ENCODE measurements around the gene HCRTR1. TPM values are rescaled to one million over a fixed set of nuclear protein-coding genes. Genes with fewer than 3 reads are reported as not detected.

Gene HCRTR1
- polyA plus RNA-seq, 12 donors = 0.15 to 1.2 (median 0.23) TPM; not detected in 7

DNA sequence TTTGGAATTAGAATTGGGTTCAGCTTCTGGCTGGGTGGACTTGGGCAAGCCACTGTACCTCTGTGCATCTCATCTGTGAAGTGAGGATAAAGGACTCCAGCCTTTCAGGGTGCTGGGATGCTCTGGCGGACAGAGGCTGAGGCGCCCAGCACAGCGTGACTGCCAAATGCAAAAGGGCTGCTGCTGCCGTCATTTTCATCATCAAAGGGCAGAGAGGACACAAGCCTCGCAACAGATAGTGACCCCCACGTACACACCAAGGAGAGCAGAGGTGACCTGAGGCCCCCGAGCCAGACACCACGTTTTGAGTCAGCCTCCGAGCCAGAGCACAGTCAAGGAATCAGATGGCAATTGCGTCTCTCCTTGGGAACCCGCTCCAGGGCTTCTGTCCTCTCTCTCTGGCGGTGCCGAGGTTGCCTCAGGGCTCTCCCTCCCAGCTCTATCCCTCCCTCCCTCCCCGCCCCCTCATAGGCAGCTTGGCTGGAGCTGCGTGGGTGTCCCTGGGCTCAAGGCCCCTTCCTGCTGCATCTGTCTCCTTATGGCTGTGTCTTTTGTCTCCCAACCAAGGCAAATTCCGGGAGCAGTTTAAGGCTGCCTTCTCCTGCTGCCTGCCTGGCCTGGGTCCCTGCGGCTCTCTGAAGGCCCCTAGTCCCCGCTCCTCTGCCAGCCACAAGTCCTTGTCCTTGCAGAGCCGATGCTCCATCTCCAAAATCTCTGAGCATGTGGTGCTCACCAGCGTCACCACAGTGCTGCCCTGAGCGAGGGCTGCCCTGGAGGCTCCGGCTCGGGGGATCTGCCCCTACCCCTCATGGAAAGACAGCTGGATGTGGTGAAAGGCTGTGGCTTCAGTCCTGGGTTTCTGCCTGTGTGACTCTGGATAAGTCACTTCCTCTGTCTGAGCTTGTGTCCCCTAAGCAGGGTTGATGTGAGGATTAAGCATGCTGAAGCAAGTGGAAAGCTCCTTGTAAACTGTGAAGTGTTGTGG lies 9.0 kb downstream of the HCRTR1 start:
- no peak for DNase-seq

DNA sequence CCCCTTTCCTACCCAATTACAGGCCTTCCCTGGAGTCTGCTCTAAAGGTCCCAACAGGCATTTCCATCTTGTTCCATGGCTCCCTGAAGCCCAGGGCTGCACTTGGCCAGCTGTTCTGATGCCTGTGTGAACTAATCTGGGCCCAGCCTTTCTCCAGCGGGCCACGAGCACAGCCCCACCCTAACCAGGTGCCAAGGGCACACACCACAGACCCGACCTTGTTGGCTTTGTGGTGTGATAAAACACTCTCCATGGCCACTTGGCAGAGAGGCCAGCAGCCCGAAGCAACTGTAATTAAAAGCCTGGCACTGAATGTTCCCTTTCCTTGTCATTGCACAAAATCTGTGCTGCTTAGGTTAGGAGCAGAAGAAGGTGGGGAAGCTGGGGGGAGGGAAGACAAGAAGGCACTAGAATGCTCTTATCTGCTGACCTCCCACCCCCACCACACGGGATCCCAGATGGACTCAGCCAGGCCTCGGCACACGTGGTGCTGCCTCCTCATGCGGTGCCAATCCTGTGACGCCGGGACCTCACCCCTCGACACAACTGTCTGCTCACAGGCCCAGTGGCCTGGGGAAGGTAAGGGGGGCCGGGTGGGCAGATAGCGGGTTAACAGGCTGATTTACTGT lies 9.9 kb downstream of the HCRTR1 start:
- DNase-seq = no peak

DNA sequence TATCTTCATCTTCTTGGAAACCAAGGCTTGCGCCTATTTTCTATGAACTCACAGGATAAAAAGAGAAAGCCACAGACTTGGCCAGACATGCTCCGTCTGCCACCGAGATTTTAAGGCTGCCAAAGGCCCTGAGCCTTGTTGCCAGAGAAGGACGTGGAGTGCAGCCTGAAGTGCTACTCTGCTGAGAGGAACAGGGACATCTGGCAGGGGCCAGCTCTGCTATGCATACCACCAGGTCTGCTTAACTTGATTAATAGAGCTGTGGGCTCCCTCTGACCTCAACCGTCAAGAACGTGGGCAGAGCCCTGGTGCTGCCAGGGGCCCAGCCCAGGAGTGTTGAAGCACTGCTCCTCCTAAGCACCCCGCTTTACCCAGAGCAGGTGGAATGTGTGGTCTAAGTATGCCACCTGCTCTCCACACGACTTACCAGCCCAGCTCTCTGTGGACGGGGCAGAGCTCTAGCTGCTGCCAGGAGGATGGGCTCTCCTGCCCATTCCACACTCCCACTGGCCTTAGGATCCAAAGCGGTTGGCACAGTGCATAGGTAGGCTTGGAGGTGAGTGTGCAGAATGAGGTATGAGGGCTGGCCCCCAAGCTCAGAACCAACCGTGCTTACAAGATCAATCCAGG lies 10.6 kb downstream of the HCRTR1 start:
- DNase-seq = no peak

DNA sequence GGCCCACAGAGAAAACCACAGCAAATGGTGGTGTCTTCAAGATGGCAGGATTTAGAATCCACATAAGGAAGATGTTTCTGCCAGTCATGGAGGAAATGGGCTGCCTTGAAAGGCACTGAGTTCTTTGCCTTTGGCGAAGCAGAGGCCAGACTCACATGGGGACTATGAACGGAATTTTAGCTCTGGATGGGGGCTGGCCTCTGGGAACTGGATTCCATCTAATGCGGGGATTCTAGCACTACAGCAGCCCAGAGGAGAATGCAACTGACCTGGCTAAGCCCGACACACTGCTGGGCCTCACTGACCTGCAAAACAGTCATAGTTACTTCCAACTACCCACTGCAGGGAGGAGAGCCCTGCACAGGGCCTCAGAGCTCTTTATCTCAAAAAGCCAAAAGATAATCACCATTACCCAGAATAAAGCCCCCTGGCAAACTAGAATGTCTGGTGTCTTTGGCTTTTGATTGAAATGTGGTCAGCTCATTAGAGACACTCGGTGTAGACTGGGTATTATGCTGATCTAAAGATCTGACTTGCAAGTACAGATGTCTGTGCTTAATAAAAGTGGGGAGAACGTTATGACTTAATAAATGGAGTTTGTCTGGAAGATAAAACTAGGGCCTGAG lies 11.6 kb downstream of the HCRTR1 start:
- DNase-seq = no peak

DNA sequence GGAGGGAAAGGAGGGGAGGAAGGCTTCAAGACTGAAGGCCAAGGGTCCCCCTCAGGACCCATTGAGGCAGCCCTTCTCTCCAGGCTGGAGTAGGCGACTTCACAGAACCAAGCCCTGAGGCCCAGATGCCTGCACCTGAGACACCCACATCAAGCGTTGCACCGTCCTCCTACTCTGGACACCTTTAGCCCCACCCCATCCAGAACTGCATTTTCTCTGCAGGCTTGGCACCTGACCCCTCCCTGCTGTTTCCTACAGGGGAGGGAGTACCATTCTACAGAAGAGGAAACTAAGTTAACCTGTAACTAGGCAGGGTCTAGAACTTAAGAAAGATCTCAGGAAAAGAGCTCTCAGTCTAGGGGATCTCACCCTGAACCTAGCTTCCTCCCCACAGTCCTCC lies 15.2 kb downstream of the HCRTR1 start:
- DNase-seq = no peak

DNA sequence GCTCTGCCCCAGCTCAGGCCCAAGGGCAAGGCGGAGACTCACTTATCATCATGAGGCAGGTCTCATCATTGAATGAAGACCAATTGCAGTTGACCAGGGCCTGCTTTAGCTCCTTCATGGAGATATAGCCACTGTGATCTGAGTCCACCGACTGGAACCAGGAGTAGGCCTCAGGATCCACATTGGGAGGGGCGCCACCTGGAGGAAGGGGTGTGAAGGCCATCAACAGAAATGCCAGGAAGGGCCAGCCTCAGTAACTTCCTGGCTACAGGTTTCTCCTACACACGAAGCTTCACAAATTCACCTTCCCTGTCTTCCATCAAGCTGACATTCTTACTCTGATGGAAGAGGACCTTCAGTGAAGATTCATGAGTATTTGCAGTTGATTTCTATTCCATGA lies 15.6 kb downstream of the HCRTR1 start:
- DNase-seq = no peak

DNA sequence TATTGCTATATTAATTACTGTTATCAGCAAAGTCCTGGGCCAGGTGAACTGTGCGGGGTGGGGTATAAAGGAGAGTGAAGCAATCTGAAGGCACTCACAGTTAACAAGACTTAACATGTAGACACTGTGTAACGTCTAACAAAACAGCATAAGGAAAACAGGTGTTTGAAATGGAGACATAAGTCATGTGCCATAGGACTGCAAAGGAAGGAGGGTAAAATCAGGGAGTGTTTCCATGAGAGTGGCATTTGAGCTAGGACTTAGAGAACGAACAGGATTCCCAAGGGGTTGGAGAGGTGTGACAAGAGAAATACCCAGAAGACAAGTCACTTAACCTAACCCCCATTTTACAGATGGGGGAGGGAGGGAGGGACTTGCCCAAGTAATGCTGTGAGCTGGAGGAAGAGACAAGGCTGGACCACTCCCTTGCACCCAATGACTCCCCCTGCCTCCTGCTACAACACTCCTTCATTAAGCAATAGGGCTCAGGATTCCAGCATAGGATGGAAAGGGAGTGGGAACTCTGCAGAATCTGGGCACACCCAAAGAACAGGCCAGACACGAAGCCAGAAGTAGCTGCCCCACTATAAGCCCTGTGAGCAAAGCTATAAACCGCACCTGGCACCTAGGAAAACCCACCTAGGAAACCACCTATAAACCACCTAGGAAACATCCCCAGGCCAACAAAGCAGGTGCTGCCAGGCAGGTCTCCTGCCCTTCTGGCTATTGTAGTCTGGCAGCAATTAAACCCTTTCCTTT lies 20.6 kb downstream of the HCRTR1 start:
- no peak for DNase-seq

DNA sequence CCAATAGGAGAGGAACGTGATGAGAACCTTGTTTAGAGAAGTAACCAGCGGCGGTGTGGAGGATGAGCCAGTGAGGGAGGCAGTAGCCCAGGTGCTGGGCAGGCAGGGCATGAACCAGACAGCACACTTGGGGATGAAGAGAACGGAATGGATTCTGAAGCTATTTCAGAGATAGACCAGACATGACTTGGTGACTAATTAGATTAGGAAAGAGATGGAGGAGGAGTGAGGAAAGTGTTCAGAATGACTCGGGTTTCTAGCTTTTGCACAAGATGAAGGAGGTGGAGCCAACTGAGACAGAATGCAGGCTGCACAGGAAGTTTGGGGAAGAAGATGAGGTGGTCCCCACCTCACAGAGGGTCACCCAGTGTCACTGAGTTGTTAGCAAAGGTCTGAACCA lies 22.1 kb downstream of the HCRTR1 start:
- no peak for DNase-seq

DNA sequence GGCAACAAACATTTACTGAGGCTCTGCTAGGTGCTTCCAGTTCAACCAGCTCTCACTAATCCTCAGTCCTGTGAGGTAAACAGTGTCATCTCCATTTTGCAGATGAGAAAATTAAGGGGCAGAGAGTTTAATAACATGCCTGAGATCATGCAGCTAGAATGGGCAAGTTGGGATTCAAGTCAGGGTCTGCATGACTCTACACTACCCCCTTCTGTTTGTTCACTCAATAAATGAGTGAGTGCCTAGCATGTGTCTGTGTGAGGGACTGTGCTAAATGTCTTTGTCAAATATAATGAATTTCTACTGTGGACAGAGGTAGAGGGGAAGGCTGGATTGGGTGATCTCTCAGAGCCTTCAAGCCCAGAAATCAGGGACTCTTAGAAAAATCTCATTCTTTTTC lies 22.7 kb downstream of the HCRTR1 start:
- no peak for DNase-seq

DNA sequence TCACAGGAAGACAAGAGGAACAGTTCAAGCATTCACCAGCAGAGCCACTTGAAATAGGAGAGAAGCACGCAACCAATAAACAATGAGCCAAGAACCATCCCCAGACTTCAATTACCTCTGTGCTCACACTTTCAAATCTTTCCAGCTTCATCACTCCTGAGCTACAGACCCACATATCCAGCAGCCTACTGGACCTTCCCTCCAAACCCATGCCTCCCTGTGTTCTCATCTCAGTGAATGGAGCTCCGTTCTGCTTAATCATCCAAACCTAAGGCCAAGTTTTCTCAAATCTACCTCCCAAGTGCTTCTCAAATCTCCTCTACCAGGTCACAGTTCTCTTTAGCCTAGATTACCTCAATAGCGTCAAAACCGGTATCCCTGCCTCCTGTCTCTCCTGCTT lies 23.5 kb downstream of the HCRTR1 start:
- DNase-seq = no peak

DNA sequence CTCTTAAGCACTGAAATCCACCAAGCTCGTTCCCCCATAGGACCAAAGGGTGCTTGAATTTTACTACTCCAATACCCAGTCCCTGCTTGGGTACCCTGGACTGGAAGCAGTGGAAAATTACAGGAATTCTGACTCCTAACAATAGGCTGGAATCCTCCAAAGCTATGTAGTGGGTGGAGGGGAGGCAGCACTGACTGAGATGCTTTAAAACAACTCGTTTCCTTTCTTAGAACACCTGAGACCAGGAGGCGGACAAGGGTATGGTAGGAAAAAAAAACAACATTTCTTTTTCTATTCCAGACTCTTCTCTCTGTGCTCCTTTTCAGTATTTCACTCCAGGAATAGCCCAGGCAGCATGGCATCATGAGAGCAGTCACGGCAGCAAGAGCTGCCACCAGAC lies 24.9 kb downstream of the HCRTR1 start:
- no peak for DNase-seq

DNA sequence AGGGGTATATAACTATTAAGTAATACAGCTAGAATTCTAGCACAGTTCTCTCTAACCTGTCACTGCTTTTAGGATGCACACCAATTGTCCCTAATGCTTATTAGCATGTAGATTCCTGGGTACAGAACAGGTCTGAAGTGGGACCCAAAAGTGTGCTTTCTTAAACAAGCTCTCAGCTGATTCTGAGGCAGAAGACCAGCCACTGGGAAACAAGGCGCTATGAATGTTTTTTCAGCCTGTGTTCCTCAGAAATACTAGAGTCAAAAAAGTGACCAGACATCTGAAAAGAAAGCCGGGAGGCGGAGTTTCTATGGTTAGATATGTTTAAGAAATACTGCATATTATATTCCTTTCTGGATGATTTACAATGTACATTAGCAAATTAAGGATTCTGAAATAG lies 25.4 kb downstream of the HCRTR1 start:
- DNase-seq = no peak

DNA sequence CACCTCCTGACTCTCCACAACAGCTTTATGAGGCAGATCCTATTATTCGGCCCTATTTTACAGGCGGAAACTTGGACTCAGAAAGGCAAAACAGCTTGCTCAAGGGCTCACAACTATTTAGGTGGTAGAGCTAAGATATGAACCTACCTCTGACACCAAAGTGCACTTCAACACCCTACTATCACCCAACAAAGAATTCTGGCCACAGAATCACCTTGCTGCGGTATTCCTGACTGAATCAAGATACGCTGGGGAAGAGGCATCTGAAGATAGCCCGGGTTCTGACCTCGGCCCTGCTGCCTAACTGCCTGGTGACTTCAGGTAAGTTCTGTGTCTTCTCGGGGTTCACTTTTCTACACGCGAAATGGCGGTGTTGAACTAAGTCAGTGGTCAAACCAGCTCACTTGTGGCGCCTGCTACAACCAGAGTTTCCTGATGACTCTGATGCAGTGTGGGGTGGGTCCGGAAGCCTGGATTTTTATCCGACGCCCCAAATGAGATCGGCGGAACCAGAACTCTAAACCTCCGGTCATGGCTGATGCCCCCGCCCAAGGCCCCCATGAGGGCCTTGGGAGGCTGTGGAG lies 26.6 kb downstream of the HCRTR1 start:
- DNase-seq = no peak

DNA sequence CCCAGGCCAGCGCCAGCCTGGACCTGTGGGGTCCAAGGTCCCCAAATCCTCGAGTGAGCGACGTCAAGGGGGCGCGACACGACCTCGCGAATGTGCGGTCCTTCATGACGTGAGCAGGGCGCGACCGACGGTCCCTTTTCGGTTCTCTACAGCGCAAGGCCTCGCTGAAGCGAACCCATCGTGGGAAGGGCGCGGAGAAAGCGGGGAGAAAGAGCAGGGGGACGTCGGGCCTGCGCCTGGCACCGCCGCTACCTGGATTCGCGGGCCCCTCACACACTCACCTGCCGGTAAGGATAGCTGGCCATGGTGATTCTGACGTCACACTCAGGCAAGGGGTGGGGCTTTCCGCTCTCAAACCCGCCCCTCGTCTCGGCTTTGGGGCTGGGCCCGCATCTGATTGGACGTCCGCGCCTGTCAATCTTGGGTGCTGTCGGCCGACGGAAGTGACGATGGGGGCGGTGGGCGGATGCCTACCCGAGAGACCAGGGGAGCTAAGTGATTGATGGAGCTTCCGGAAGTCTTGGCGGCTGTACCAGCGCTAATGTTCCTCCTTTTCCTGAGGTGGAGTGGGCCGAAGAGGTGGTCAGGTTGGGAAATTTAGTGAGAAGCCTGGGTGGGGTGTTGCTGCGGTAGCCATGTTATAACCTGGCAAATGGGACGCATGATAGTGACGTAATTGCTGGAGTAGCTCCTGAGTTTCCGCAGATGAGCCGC lies 27.2 kb downstream of the HCRTR1 start, which contains the start of gene PEF1:
TSS of gene PEF1 (minus strand) at position 317 of the 714 bp plus-strand sequence. CDS start at position 305, 12 bp downstream.
- DNase-seq = peak; percentile 99

DNA sequence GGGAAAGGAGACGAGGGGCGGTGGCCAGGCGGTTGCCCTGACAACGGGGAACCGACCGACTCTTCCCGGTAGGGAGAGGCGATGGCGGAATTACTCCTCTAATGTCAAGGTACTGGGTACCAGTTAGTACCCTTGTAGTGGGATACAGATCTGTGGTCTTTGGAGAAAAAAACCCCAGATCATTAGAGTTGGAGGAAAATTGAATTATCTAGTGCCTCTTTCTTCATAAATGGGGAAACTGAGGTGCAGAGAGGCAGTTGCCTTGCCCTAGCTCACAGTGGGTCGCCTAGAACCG lies 27.7 kb downstream of the HCRTR1 start:
- no peak for DNase-seq

DNA sequence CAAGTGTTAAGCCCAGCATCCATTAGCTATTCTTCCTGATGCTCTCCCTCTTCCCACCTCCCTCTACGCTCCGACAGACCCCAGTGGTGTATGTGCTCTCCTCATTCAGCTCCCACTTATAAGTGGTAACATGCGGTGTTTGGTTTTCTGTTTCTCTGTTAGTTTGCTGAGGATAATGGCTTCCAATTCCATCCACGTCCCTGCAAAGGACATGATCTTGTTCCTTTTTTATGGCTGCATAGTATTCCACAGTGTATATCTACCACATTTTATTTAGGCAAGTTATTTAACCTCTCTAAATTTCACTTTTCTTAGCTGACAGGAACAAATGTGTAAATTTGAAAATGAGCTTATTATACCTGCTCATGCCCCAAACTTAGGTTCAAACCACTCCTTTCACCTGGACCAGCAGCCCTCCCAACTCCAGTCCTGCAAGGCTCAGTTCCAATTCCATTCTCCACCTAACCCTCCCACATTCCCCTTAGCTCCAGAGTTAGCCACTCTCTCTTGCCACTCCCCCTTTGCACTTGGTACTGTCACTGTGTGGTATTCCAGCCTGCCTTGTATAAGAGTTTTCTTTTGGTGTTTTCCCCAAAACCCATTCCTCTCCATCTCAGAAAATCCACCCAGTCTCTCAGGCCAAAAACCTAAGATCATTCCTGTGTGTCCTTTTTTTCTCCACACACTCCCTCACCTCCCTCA lies 28.9 kb downstream of the HCRTR1 start:
- no peak for DNase-seq

DNA sequence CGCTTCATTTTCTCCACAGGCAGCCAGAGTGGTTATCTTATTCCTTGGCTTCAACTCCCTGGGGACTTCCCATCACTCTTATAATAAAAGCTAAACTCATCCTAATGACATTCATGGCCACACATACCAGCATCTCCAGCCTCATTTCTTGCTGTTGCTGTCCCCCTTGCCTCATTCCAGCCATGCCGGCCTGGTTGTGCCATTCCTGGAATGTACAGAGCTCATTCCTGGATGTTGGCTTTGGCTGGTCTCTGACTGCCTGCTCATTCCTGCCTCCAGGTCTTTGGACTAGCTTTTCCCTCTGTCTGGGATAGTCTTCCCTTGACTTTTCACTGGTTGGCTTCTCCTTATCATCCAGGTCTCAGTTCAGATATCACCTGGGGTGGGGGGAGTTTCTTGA lies 29.6 kb downstream of the HCRTR1 start:
- DNase-seq = no peak

DNA sequence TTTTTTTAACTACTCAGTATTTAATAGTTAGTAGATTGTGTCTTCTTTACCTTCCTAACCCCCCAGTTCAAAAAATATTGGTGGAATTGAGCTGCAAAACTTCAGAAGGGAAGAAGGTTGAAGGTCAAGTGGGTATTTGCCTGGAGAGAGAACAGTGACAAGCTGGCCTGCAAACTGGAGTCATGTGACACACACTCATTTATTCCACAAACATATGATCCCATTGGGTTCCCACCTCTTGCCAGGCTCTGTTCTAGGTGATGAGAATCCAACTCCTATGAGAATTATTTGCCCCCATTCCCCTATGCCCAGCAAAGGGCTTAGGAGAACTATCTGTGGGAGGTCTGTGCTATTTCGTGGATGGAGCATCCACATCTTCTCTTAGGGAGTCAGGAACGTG lies 30.7 kb downstream of the HCRTR1 start:
- no peak for DNase-seq

DNA sequence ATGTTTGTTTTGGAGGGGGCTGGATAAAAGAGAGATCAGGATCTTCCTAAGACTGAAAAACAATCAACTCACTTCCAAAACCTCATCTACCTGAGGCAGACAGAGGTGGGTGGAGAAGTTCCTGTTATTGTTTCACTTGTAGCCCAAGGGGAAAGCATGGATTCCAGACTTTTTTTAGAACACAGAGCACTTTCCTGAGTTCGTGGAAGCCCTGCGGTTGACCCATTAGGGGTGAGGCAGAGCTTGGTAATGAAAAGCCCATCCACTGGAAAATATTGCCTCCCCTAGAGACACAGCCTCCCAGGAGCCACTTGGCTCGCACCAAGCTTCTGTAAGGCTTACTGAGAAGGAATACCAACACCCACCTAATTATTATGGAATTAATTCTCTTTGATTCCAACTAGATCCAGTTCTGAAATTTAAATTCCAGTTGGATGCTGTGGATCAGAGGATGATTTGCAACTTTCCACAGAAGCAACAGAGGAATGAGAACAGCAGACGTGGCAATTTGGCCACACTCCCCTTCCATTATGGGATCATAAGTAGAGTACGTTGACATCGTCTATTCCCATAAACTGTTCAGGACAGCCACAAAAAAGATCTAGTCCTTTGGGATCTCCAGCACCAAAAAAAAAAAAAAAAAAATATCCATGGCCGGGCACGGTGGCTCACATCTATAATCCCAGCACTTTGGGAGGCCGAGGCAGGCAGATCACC lies 31.3 kb downstream of the HCRTR1 start:
- no peak for DNase-seq
